Measurements from ENCODE around the gene MAP4K1.

The MAP4K1 gene

GRCh38 chr19:38542040-38542439, 75.7 kb downstream of the MAP4K1 start:
- no peak for DNase-seq

GRCh38 chr19:38539751-38540150, 78.0 kb downstream of the MAP4K1 start:
- DNase-seq, result no peak

DNA sequence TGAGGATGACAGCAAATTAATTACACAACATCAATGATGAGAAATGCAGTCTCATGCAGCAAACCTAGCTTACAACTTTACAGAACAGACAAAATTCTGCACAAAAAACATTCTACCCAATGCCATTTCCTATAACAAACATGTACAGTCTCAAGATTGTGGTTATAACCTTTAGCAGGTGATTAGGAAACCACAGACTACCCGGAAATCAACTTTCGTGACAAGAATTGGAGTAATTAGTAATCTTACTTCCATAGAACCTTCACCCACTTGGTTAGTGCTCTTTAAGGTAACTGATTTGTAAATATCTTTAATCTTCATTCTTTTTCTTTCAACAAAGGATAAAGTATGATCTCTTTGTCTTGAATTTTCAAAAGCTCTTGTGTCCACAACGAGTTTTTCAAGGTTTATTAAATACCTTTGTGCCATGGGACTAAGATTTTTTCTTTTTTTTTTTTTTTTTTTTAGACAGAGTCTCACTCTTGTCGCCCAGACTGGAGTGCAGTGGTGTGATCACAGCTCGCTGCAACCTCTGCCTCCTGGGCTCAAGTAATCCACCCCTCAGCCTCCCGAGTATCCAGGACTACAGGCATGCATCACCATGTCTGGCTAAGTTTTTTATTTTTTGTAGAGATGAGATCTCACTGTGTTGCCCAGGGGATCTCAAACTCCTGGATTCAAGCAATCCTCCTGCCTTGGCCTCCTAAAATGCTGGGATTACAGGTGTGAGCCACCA, 78.8 kb downstream of the MAP4K1 start:
- DNase-seq, result peak; percentile 85

DNA sequence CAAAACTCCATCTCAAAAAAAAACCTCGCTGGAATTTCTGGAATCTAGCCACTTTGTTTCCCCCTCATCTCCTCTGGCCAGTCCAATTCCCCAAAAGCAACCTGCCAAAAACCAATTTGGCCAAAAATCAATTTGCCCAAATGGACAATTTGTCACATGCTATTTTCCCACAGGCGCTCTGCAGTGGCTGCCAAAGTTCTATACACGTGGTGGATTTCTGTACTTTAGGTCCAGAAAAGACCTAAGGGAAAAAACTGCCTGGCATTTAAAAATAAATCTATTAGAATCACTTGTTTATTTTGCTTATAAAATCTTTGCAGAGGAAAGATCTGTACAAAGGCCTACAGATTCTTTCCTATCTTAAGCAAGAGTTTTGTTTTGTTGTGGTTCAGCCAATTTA, 79.4 kb downstream of the MAP4K1 start:
- no peak for DNase-seq
